B cell (primary cell): ENCODE results near the gene PCGF3. TPM values are rescaled to one million over a fixed set of nuclear protein-coding genes. Genes with fewer than 3 reads are reported as not detected.

Experiments
- ATAC-seq: fragments of 200-7000 bp; cut with Tn5 transposase; one replicate; pipeline ENCODE4 v1.10.0; 2021; ENCODE audit warnings: low read depth, mild to moderate bottlenecking, moderate number of reproducible peaks, moderate library complexity
- CTCF ChIA-PET: fragments of 350-600 bp; sonication (Branson Sonifier 250); formaldehyde crosslinking; loops from one replicate; lab custom pipeline; 2021; ENCODE audit warnings: antibody characterized with exemption, inconsistent platforms; lab: Charles Lee
- POLR2A ChIA-PET: fragments of 350-600 bp; sonication (Branson Sonifier 250); formaldehyde crosslinking; loops from one replicate; lab custom pipeline; 2021; ENCODE audit warnings: antibody characterized with exemption; lab: Charles Lee
- DNase-seq: peaks from one replicate; pipeline ENCODE4 v3.0.0; 2013
- H2AFZ ChIP-seq: 2 replicates; pipeline ENCODE4 v1.6.1; 2012; ENCODE audit warnings: mild to moderate bottlenecking, low read depth, low read length; ENCODE audit not compliant: insufficient read depth, poor library complexity, severe bottlenecking
- H3K27ac ChIP-seq, 2 donors: 1 replicate in 1 of 2; 2 replicates in 1 of 2; pipeline ENCODE4 v1.5.1; 2012 to 2013; ENCODE audit warnings: low read length in 2 of 2, mild to moderate bottlenecking in 2 of 2, moderate library complexity in 1 of 2
- H3K27me3 ChIP-seq, 4 experiments: fragments of 200-600 bp in 1 of 4; sonication (generic) in 1 of 4; replicated peaks in 1 of 4; 1 replicate in 2 of 4; 2 replicates in 2 of 4; pipeline versions ENCODE4 v1.6.1 to v1.7.0; 2013 to 2016; ENCODE audit warnings: low read length in 3 of 4, mild to moderate bottlenecking in 2 of 4, mixed read lengths in 1 of 4, moderate library complexity in 1 of 4; ENCODE audit not compliant: insufficient read depth in 4 of 4, control insufficient read depth in 3 of 4; ENCODE audit errors: control extremely low read depth in 1 of 4
- H3K36me3 ChIP-seq, 2 experiments: replicated peaks in 1 of 2; 1 replicate in 1 of 2; 2 replicates in 1 of 2; pipeline versions ENCODE4 v1.6.1 to v1.7.1; 2013; ENCODE audit warnings: low read length in 1 of 2; ENCODE audit not compliant: insufficient read depth in 2 of 2, control insufficient read depth in 1 of 2; ENCODE audit errors: control extremely low read depth in 1 of 2, extremely low read depth in 1 of 2
- H3K4me1 ChIP-seq, 2 donors: fragments of 200-600 bp in 1 of 2; sonication (generic) in 1 of 2; 1 replicate in 1 of 2; 2 replicates in 1 of 2; pipeline versions ENCODE4 v1.5.1 to v1.6.1; 2013 to 2017; ENCODE audit warnings: low read length in 2 of 2; ENCODE audit not compliant: control insufficient read depth in 2 of 2, insufficient read depth in 2 of 2
- H3K4me2 ChIP-seq: replicated peaks from 2 replicates; pipeline ENCODE3; 2012; ENCODE audit warnings: mild to moderate bottlenecking, low read depth, low read length; ENCODE audit not compliant: poor library complexity, severe bottlenecking
- H3K4me3 ChIP-seq, 5 experiments: fragments of 200-600 bp in 1 of 5; sonication (generic) in 1 of 5; 1 replicate in 3 of 5; 2 replicates in 2 of 5; pipeline versions ENCODE4 v1.5.1 to v1.7.0; 2011 to 2016; ENCODE audit warnings: low read length in 4 of 5, mild to moderate bottlenecking in 4 of 5, low read depth in 2 of 5, control low read depth in 1 of 5, moderate library complexity in 1 of 5; ENCODE audit not compliant: insufficient read depth in 1 of 5; ENCODE audit errors: control extremely low read depth in 1 of 5, extremely low read depth in 1 of 5
- H3K79me2 ChIP-seq: fragments of 200-600 bp; sonication (generic); one replicate; pipeline ENCODE4 v1.6.0; 2016; ENCODE audit warnings: low read length; ENCODE audit not compliant: control insufficient read depth, insufficient read depth
- H3K9ac ChIP-seq: fragments of 200-600 bp; sonication (generic); 2 replicates; pipeline ENCODE4 v1.6.1; 2017; ENCODE audit warnings: mild to moderate bottlenecking, low read length, moderate library complexity
- H3K9me3 ChIP-seq, 3 donors: one replicate each; pipeline versions ENCODE4 v1.6.1 to v1.7.1; 2013; ENCODE audit warnings: low read length in 2 of 3; ENCODE audit not compliant: control insufficient read depth in 2 of 3, insufficient read depth in 1 of 3; ENCODE audit errors: control extremely low read depth in 1 of 3
- H4K20me1 ChIP-seq: 2 replicates; pipeline ENCODE4 v1.6.0; 2012; ENCODE audit warnings: mild to moderate bottlenecking, low read length; ENCODE audit not compliant: insufficient read depth, control insufficient read depth, poor library complexity, severe bottlenecking
- H3K27ac Mint-ChIP-seq: one replicate; pipeline ENCODE4 v1.8.0; 2021; ENCODE audit warnings: mixed read lengths
- H3K27me3 Mint-ChIP-seq: one replicate; pipeline ENCODE4 v1.8.0; 2021; ENCODE audit warnings: mixed read lengths
- H3K4me1 Mint-ChIP-seq: one replicate; pipeline ENCODE4 v1.8.0; 2021; ENCODE audit warnings: mixed read lengths
- H3K4me3 Mint-ChIP-seq: one replicate; pipeline ENCODE4 v1.8.0; 2021; ENCODE audit warnings: mixed read lengths
- H3K9me3 Mint-ChIP-seq: one replicate; pipeline ENCODE4 v1.8.0; 2022; ENCODE audit warnings: mixed read lengths; ENCODE audit not compliant: insufficient read depth
- EZH2 ChIP-seq: IDR thresholded peaks from 2 replicates; pipeline ENCODE4 v1.6.1; 2012; ENCODE audit warnings: borderline replicate concordance, low read depth, mild to moderate bottlenecking, moderate library complexity, low read length; ENCODE audit not compliant: insufficient read depth, poor library complexity, severe bottlenecking
- WGBS: methylation state at CpG from one replicate; pipeline ENCODE4 v1.1.5; 2013; ENCODE audit warnings: missing lambda C conversion rate; ENCODE audit not compliant: insufficient coverage; 5-methylcytosine and 5-hydroxymethylcytosine counted together
- intact Hi-C: fragments of 100-400 bp; cut with micrococcal nuclease; formaldehyde crosslinking; loops from one replicate; pipeline ENCODE4 v1.10.0; 2022
- polyA plus RNA-seq: library from polyadenylated mRNA; depleted of rRNA; stranded (reverse); fragments of >200 nt; gene quantifications from 2 replicates; pipeline ENCODE4 v1.2.3, GENCODE V29; 2012
- total RNA-seq, 2 donors: library from RNA; stranded (reverse); fragments of 120-200 nt in 1 of 2; gene quantifications; 1 replicate in 1 of 2; 2 replicates in 1 of 2; pipeline versions ENCODE4 v1.2.3 to v1.2.4, GENCODE V29; 2013 to 2022
- TF ChIP-seq, protein P1 (sequence below): fragments of 200-600 bp; IDR thresholded peaks from one replicate; pipeline ENCODE4 v1.8.0; 2022; ENCODE audit warnings: antibody characterized with exemption, mild to moderate bottlenecking

Gene PCGF3
- total and polyA plus RNA-seq, 2 donors (not counting 1 experiment from before 2014, with no cell fraction given), result 65.7 to 90.3 TPM

- WGBS, result 20% methylated on average over 15 of the region's 16 CpGs
- ChIA-PET CTCF (no interaction called here), POLR2A (no interaction called here)
- H3K4me3 ChIP-seq, result no peak overlapping the region
- no peaks in the 10 kb centered on the region for H3K36me3 ChIP-seq
- H4K20me1 ChIP-seq, result no peaks in the 10 kb centered on the region
- peaks cover 24 to 28% of the 10 kb centered on the region in 2 donors for H3K4me1 ChIP-seq
- H3K27me3 ChIP-seq, result peaks cover 0 to 52% (median 14%) of the 10 kb centered on the region in 4 experiments
- Mint-ChIP-seq H3K4me1 (peaks cover 24% of the 10 kb centered on the region), H3K4me3 (peak overlapping the region; percentile 26), H3K27ac (no peak overlapping the region), H3K9me3 (no peaks in the 10 kb centered on the region), H3K27me3 (peaks cover 29% of the 10 kb centered on the region)
- intact Hi-C loops, result no loop called here
- H3K9ac ChIP-seq, result no peak overlapping the region
- ATAC-seq, result no peak
- peaks cover 0 to 16% (median 0%) of the 10 kb centered on the region in 3 donors for H3K9me3 ChIP-seq
- peaks cover 3% of the 10 kb centered on the region for H3K79me2 ChIP-seq
- H2AFZ ChIP-seq, result no peak overlapping the region
- TF ChIP-seq, protein P1, sequence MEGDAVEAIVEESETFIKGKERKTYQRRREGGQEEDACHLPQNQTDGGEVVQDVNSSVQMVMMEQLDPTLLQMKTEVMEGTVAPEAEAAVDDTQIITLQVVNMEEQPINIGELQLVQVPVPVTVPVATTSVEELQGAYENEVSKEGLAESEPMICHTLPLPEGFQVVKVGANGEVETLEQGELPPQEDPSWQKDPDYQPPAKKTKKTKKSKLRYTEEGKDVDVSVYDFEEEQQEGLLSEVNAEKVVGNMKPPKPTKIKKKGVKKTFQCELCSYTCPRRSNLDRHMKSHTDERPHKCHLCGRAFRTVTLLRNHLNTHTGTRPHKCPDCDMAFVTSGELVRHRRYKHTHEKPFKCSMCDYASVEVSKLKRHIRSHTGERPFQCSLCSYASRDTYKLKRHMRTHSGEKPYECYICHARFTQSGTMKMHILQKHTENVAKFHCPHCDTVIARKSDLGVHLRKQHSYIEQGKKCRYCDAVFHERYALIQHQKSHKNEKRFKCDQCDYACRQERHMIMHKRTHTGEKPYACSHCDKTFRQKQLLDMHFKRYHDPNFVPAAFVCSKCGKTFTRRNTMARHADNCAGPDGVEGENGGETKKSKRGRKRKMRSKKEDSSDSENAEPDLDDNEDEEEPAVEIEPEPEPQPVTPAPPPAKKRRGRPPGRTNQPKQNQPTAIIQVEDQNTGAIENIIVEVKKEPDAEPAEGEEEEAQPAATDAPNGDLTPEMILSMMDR, result no peak
- no peak for TF ChIP-seq EZH2
- no peak overlapping the region for H3K27ac ChIP-seq
- peak overlapping the region; percentile 66 for H3K4me2 ChIP-seq
- DNase-seq, result no peak
These were observed 81.2 kb downstream of the PCGF3 start for GRCh38 chr4:786861-787300.

- H2AFZ ChIP-seq, result no peak overlapping the region
- no peak overlapping the region for H3K4me2 ChIP-seq
- peak overlapping the region; percentile 26 for H3K4me3 Mint-ChIP-seq
- DNase-seq, result no peak
- intact Hi-C loops, result no loop called here
- no peak for TF ChIP-seq EZH2
- TF ChIP-seq, protein P1, result no peak
- ATAC-seq, result no peak
- H3K4me1 Mint-ChIP-seq, result peaks cover 20% of the 10 kb centered on the region
- H3K9ac ChIP-seq, result no peak overlapping the region
- no peak overlapping the region for H3K27ac Mint-ChIP-seq
- H3K27ac ChIP-seq, result no peak overlapping the region
- CTCF ChIA-PET, result no interaction called here
- no peaks in the 10 kb centered on the region for H3K36me3 ChIP-seq
- 73% methylated on average over 9 of the region's 16 CpGs for WGBS
- H3K4me3 ChIP-seq, result no peak overlapping the region
- peaks cover 31% of the 10 kb centered on the region for H3K27me3 Mint-ChIP-seq
- H3K79me2 ChIP-seq, result no peaks in the 10 kb centered on the region
- peaks cover 0 to 14% (median 0%) of the 10 kb centered on the region in 3 donors for H3K9me3 ChIP-seq
- H4K20me1 ChIP-seq, result no peaks in the 10 kb centered on the region
- H3K27me3 ChIP-seq, result peaks cover 0 to 57% (median 16%) of the 10 kb centered on the region in 4 experiments
- POLR2A ChIA-PET, result no interaction called here
- H3K4me1 ChIP-seq, result peaks cover 24 to 28% of the 10 kb centered on the region in 2 donors
- no peaks in the 10 kb centered on the region for H3K9me3 Mint-ChIP-seq
These were observed 81.9 kb downstream of the PCGF3 start for GRCh38 chr4:787561-787981.
